NB4 (cell line): Measurements from ENCODE around the gene DHX16.

Source experiments
- CTCF ChIP-seq: IDR thresholded peaks from one replicate; pipeline ENCODE4 v1.5.1; 2012; ENCODE audit warnings: low read depth, low read length
- POLR2A ChIP-seq: IDR thresholded peaks from 2 replicates; pipeline ENCODE4 v1.6.1; 2011; ENCODE audit warnings: mild to moderate bottlenecking; ENCODE audit not compliant: insufficient read length; ENCODE audit errors: extremely low read depth

DNA sequence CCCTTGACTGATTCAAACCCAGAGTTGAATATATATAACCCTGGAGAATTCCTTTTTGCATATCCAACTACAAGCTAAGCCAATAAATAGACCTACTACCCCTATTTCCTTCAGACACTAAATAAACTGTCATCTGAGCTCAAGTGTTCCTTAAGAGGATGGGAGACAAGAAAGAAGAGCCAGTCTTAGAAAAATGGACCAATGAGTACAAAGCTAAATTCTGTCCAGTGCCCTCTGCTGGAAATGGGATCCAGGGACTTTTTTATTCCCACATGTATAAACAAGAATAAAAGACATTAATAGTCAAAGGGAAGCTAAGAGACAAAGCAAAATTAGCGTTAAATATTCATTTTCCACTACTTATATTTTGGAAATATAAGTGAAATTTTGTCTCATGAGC, 60.6 kb downstream of the DHX16 start:
- TF ChIP-seq POLR2A, result no peak
- TF ChIP-seq CTCF, result peak; percentile 32
